GM12891 (cell line): ENCODE results near the gene GABPB1.

Experiments
- POLR2A ChIP-seq: IDR thresholded peaks from 2 replicates; pipeline ENCODE4 v1.6.1; 2011; ENCODE audit warnings: low read depth, low read length, control low read depth
- POLR2AphosphoS5 ChIP-seq: IDR thresholded peaks from 2 replicates; pipeline ENCODE4 v1.6.1; 2011; ENCODE audit warnings: low read depth, low read length, control low read depth

GRCh38 chr15:50295966-50296365, 59.0 kb downstream of the GABPB1 start:
- TF ChIP-seq POLR2AphosphoS5, result no peak
- no peak for TF ChIP-seq POLR2A
